ENCODE data around the gene COMMD2. TPM values are rescaled to one million over a fixed set of nuclear protein-coding genes. Genes with fewer than 3 reads are reported as not detected.
A peak's percentile ranks its signal among the peaks of the same experiment; 100 is the strongest.

Gene COMMD2
- total RNA-seq, 1 experiment from 2014 or later = 52.1 TPM

DNA sequence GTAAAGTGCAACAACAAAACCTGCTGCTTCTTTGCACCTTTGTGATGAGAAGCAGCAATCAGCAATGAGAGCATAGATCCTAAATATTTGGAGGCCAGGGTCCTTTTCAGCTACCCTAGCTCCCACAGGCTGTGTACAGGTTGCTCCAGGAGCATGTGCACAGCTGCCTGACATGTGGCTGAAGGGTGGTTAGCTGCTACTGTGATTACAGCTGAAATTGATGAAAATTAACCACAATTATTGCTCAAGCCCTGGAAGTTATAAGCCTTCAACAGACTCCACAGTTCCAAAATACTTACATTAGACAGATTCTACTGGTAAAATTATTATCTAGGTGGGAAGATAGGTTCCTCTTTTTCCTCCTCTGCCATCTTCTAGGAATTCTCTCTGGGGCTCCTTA lies 28.5 kb downstream of the COMMD2 start (continued):
- TF ChIP-seq NR1H2 (CRISPR knock-in tag; IDR thresholded peaks at IDR 0.05) (no peak), NFE2L1 (CRISPR knock-in tag; IDR thresholded peaks at IDR 0.05) (no peak)

DNA sequence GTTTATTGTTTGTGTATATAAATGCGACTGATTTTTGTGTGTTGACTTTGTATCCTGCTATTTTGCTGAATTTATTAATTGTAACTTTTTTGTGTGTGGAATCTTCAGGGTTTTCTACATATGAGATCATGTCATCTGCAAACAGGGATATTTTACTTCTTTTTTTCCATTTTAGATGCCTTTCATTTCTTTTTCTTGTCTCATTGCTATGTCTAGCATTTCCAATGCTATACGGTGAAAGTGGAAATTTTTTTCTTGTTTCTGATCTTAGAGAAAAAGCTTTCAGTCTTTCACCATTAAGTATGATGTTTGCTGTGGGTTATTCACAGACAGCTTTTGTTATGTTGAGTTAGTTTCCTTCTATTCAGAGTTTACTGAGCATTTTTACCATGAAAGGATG lies 31.4 kb downstream of the COMMD2 start:
- DNase-seq (ENCODE audit: low spot score) (no peak), ATAC-seq (no peak)
- no peak overlapping the region for H3K27ac Mint-ChIP-seq
- H3K9me3 Mint-ChIP-seq = peaks cover 36% of the 10 kb centered on the region
- H3K4me3 Mint-ChIP-seq = no peak overlapping the region
- peaks cover 4% of the 10 kb centered on the region for H3K4me1 Mint-ChIP-seq
- ChIA-PET POLR2A (no interaction called here), CTCF (no interaction called here)
- peaks cover 24% of the 10 kb centered on the region for H3K36me3 Mint-ChIP-seq
- H3K27me3 Mint-ChIP-seq (ENCODE audit: low read depth) = no peaks in the 10 kb centered on the region
- TF ChIP-seq NR1H2 (CRISPR knock-in tag; IDR thresholded peaks at IDR 0.05) = no peak
- TF ChIP-seq GTF2I (CRISPR knock-in tag; conservative IDR thresholded peaks at IDR 0.05) = 0 out of 2 replicates have a peak, but pooled peaks have one; percentile 24
- no peak for TF ChIP-seq ESRRA (CRISPR knock-in tag; IDR thresholded peaks at IDR 0.05; ENCODE audit: borderline replicate concordance)

DNA sequence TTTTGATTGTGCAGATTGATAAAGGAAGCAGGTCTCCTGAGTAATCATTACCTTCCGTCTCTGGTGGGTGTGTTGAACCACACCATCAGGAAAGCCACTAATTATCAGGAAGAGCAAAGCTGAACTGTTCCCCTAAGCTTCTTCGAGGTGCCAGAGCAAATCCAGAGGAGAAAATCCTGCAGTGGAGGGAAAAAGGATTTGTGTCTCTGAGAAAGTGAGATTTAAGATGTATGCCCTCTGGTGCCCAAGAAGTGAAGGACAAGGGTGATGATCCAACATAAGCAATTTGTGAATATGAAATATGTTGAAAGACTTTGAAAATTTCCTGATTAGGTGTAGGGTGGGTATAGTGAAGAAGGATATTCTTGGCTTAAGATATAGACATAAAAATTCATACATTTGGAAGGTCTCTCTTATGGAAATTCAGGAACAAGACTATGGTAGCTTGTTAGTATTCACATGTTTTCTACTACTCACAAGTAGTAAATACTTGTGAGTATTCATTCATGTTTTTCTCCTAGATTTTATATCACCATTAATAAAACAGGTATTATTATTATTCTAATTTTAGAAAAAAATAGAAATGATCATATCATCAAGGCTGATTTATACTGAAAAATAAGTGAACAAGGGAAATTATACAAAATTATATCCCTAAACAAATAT lies 34.8 kb downstream of the COMMD2 start:
- ATAC-seq (peak; percentile 82), DNase-seq (ENCODE audit: low spot score) (peak; percentile 31)
- ChIA-PET CTCF (interaction anchor here (0.6 to 3.0 kb wide), 47 partner anchors 10 to 762 kb away, joined by 3 to 62 read pairs (median 4); partner anchors contain the start of genes COMMD2 and WWTR1), POLR2A (interaction anchor here (0.5 to 1.0 kb wide), 3 partner anchors 47 to 149 kb away, joined by 3 to 4 read pairs (median 3); partner anchors contain the start of gene WWTR1)
- H3K4me3 Mint-ChIP-seq = no peak overlapping the region
- H3K36me3 Mint-ChIP-seq = peaks cover 24% of the 10 kb centered on the region
- no peaks in the 10 kb centered on the region for H3K27me3 Mint-ChIP-seq (ENCODE audit: low read depth)
- no peak overlapping the region for H3K27ac Mint-ChIP-seq
- H3K9me3 Mint-ChIP-seq = peaks cover 32% of the 10 kb centered on the region
- peaks cover 4% of the 10 kb centered on the region for H3K4me1 Mint-ChIP-seq
- TF ChIP-seq, protein P1, sequence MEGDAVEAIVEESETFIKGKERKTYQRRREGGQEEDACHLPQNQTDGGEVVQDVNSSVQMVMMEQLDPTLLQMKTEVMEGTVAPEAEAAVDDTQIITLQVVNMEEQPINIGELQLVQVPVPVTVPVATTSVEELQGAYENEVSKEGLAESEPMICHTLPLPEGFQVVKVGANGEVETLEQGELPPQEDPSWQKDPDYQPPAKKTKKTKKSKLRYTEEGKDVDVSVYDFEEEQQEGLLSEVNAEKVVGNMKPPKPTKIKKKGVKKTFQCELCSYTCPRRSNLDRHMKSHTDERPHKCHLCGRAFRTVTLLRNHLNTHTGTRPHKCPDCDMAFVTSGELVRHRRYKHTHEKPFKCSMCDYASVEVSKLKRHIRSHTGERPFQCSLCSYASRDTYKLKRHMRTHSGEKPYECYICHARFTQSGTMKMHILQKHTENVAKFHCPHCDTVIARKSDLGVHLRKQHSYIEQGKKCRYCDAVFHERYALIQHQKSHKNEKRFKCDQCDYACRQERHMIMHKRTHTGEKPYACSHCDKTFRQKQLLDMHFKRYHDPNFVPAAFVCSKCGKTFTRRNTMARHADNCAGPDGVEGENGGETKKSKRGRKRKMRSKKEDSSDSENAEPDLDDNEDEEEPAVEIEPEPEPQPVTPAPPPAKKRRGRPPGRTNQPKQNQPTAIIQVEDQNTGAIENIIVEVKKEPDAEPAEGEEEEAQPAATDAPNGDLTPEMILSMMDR (IDR thresholded peaks at IDR 0.05) = peak; percentile 55
- TF ChIP-seq, protein P2, sequence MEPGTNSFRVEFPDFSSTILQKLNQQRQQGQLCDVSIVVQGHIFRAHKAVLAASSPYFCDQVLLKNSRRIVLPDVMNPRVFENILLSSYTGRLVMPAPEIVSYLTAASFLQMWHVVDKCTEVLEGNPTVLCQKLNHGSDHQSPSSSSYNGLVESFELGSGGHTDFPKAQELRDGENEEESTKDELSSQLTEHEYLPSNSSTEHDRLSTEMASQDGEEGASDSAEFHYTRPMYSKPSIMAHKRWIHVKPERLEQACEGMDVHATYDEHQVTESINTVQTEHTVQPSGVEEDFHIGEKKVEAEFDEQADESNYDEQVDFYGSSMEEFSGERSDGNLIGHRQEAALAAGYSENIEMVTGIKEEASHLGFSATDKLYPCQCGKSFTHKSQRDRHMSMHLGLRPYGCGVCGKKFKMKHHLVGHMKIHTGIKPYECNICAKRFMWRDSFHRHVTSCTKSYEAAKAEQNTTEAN (CRISPR knock-in tag; IDR thresholded peaks at IDR 0.05) = no peak

DNA sequence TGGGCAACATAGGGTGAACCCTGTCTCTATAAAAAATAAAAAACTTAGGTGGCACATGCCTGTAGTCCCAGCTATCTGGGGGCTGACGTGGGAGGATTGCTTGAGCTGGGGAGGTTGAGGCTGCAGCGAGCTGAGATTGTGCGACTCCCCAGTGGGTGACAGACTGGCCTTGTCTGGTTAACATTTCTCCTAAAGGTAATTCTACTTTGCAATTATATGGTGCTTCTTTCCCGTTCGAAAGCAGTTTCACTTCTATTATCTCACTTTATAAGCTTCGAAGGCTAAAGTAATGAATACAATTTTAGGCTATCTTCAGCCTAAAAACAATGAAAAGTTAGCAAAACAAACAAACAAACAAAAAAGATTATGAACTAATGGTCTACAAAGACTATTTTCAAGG lies 35.3 kb downstream of the COMMD2 start:
- peaks cover 27% of the 10 kb centered on the region for H3K9me3 Mint-ChIP-seq
- peaks cover 4% of the 10 kb centered on the region for H3K4me1 Mint-ChIP-seq
- no peak overlapping the region for H3K4me3 Mint-ChIP-seq
- H3K36me3 Mint-ChIP-seq = peaks cover 24% of the 10 kb centered on the region
- H3K27ac Mint-ChIP-seq = no peak overlapping the region
- no peaks in the 10 kb centered on the region for H3K27me3 Mint-ChIP-seq (ENCODE audit: low read depth)
- POLR2A ChIA-PET = interaction anchor here (0.5 to 1.0 kb wide), 3 partner anchors 47 to 148 kb away, joined by 3 to 4 read pairs (median 3); partner anchors contain the start of gene WWTR1
- ATAC-seq (no peak), DNase-seq (ENCODE audit: low spot score) (no peak)
- TF ChIP-seq ETV6 (CRISPR knock-in tag; IDR thresholded peaks at IDR 0.05) = no peak
- TF ChIP-seq ZNF671 (CRISPR knock-in tag; IDR thresholded peaks at IDR 0.05) = no peak
- TF ChIP-seq ZNF423 (CRISPR knock-in tag; IDR thresholded peaks at IDR 0.05) = no peak
- no peak for TF ChIP-seq ZNF232 (CRISPR knock-in tag; IDR thresholded peaks at IDR 0.05)
- TF ChIP-seq, protein P3, sequence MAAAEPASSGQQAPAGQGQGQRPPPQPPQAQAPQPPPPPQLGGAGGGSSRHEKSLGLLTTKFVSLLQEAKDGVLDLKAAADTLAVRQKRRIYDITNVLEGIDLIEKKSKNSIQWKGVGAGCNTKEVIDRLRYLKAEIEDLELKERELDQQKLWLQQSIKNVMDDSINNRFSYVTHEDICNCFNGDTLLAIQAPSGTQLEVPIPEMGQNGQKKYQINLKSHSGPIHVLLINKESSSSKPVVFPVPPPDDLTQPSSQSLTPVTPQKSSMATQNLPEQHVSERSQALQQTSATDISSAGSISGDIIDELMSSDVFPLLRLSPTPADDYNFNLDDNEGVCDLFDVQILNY (CRISPR knock-in tag; IDR thresholded peaks at IDR 0.05) = no peak
- TF ChIP-seq, protein P4, sequence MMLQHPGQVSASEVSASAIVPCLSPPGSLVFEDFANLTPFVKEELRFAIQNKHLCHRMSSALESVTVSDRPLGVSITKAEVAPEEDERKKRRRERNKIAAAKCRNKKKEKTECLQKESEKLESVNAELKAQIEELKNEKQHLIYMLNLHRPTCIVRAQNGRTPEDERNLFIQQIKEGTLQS (CRISPR knock-in tag; conservative IDR thresholded peaks at IDR 0.05) = no peak
- no peak for TF ChIP-seq ZNF219 (CRISPR knock-in tag; IDR thresholded peaks at IDR 0.05; ENCODE audit: borderline replicate concordance)
- no peak for TF ChIP-seq ESRRA (CRISPR knock-in tag; IDR thresholded peaks at IDR 0.05; ENCODE audit: borderline replicate concordance)
- TF ChIP-seq HMGA2 (CRISPR knock-in tag; IDR thresholded peaks at IDR 0.05) = no peak
- TF ChIP-seq TCF7 (CRISPR knock-in tag; IDR thresholded peaks at IDR 0.05; ENCODE audit: low read depth) = no peak
- CTCF ChIA-PET = interaction anchor here (0.6 to 3.0 kb wide), 46 partner anchors 10 to 762 kb away, joined by 3 to 62 read pairs (median 4); partner anchors contain the start of genes COMMD2 and WWTR1
